HG02870 (cell line): Measurements from ENCODE around the gene KRT83.
"Not testable (repeated sequence)": the region's sequence is repeated elsewhere in the genome, so short reads cannot be mapped to it uniquely, and the experiment has no call there.

ENCODE experiments used
- ATAC-seq: cut with Tn5 transposase; IDR thresholded peaks from one replicate; pipeline ENCODE4 v1.9.1; 2021; ENCODE audit warnings: mild to moderate bottlenecking, moderate library complexity; ENCODE audit not compliant: unreplicated experiment

Gene KRT83

GRCh38 chr12:52312086-52312485, 9.1 kb downstream of the KRT83 start:
- ATAC-seq = no peak

GRCh38 chr12:52311285-52311648, 9.9 kb downstream of the KRT83 start:
- ATAC-seq = no peak

- no peak for ATAC-seq
These were observed 10.4 kb downstream of the KRT83 start for GRCh38 chr12:52310622-52311284.

GRCh38 chr12:52308806-52309425, 12.3 kb downstream of the KRT83 start:
- no peak for ATAC-seq

GRCh38 chr12:52307836-52308805, 13.1 kb downstream of the KRT83 start:
- ATAC-seq = no peak

GRCh38 chr12:52306731-52307130, 14.5 kb downstream of the KRT83 start:
- ATAC-seq = no peak

- ATAC-seq = no peak
These were observed 15.1 kb downstream of the KRT83 start for GRCh38 chr12:52305921-52306705.

GRCh38 chr12:52304941-52305411, 16.2 kb downstream of the KRT83 start:
- peak; percentile 87 for ATAC-seq

GRCh38 chr12:52302242-52302914, 18.8 kb downstream of the KRT83 start:
- ATAC-seq = not testable (repeated sequence)

- ATAC-seq = not testable (repeated sequence)
These were observed 19.5 kb downstream of the KRT83 start for GRCh38 chr12:52301721-52302120.

- ATAC-seq = no peak
These were observed 20.2 kb downstream of the KRT83 start for GRCh38 chr12:52300796-52301691.

GRCh38 chr12:52298677-52299190, 22.5 kb downstream of the KRT83 start:
- no peak for ATAC-seq

- no peak for ATAC-seq
These were observed 24.5 kb downstream of the KRT83 start for GRCh38 chr12:52296572-52297215.

- no peak for ATAC-seq
These were observed 25.5 kb downstream of the KRT83 start for GRCh38 chr12:52295663-52296062.

GRCh38 chr12:52294803-52295202, 26.4 kb downstream of the KRT83 start:
- no peak for ATAC-seq

GRCh38 chr12:52293926-52294325, 27.3 kb downstream of the KRT83 start:
- no peak for ATAC-seq

- ATAC-seq = no peak
These were observed 29.8 kb downstream of the KRT83 start, which contains the start of gene KRT81 for GRCh38 chr12:52291267-52291935. Gene KRT81 (minus strand): TSS chr12:52291534. CDS start chr12:52291465, 69 bp downstream.
